T-cell (primary cell): ENCODE results near the gene REEP6. TPM values are rescaled to one million over a fixed set of nuclear protein-coding genes. Genes with fewer than 3 reads are reported as not detected.

Experiments
- ATAC-seq, 4 experiments: fragments of 200-7000 bp in 3 of 4; fragments of 150-1000 bp in 1 of 4; cut with Tn5 transposase; replicated peaks in 1 of 4; 1 replicate in 3 of 4; 2 replicates in 1 of 4; pipeline ENCODE4 v1.10.0; 2021; ENCODE audit warnings: moderate library complexity in 3 of 4, mild to moderate bottlenecking in 2 of 4, moderate number of reproducible peaks in 1 of 4
- CTCF ChIA-PET, 2 donors: fragments of 300-600 bp; sonication (Branson Sonifier 250); formaldehyde crosslinking; loops; one replicate each; lab custom pipeline; 2022; ENCODE audit warnings: antibody characterized with exemption in 2 of 2; lab: Charles Lee
- POLR2A ChIA-PET, 2 donors: fragments of 300-600 bp; sonication (Branson Sonifier 250); formaldehyde crosslinking; loops; one replicate each; lab custom pipeline; 2022; ENCODE audit warnings: antibody characterized with exemption in 2 of 2; lab: Charles Lee
- DNase-seq, 35 experiments: peaks; one replicate each; pipeline versions ENCODE4 v3.0.0 to v3.0.0-alpha.2; 2013 to 2023
- H3K27ac ChIP-seq: one replicate; pipeline ENCODE4 v1.5.1; 2013; ENCODE audit warnings: low read length
- H3K27me3 ChIP-seq, 2 experiments: replicated peaks in 1 of 2; 1 replicate in 1 of 2; 2 replicates in 1 of 2; pipeline versions ENCODE4 v1.6.1 to v1.7.0; 2013; ENCODE audit warnings: low read length in 1 of 2, mixed read lengths in 1 of 2; ENCODE audit not compliant: control insufficient read depth in 2 of 2, insufficient read depth in 2 of 2; ENCODE audit errors: extremely low read depth in 1 of 2
- H3K36me3 ChIP-seq, 2 donors: 1 replicate in 1 of 2; 2 replicates in 1 of 2; pipeline versions ENCODE4 v1.6.1 to v1.7.0; 2013; ENCODE audit warnings: low read length in 1 of 2; ENCODE audit not compliant: control insufficient read depth in 2 of 2, insufficient read depth in 1 of 2; ENCODE audit errors: extremely low read depth in 1 of 2
- H3K4me1 ChIP-seq, 2 experiments: 1 replicate in 1 of 2; 2 replicates in 1 of 2; pipeline versions ENCODE4 v1.6.1 to v1.7.0; 2013; ENCODE audit warnings: low read length in 2 of 2, mixed read lengths in 1 of 2; ENCODE audit not compliant: insufficient read depth in 2 of 2, control insufficient read depth in 1 of 2; ENCODE audit errors: extremely low read depth in 1 of 2
- H3K4me3 ChIP-seq, 2 donors: 1 replicate in 1 of 2; 2 replicates in 1 of 2; pipeline versions ENCODE4 v1.5.1 to v1.7.0; 2013; ENCODE audit warnings: mild to moderate bottlenecking in 2 of 2, low read length in 1 of 2, moderate library complexity in 1 of 2; ENCODE audit not compliant: control insufficient read depth in 1 of 2; ENCODE audit errors: extremely low read depth in 1 of 2
- H3K9me3 ChIP-seq: 2 replicates; pipeline ENCODE4 v1.7.0; 2013
- H3K27ac Mint-ChIP-seq, 2 donors: one replicate each; pipeline ENCODE4 v1.8.0; 2020 to 2021; ENCODE audit warnings: mild to moderate bottlenecking in 2 of 2, mixed read lengths in 2 of 2
- H3K27me3 Mint-ChIP-seq, 2 donors: one replicate each; pipeline ENCODE4 v1.8.0; 2021 to 2022; ENCODE audit warnings: mixed read lengths in 2 of 2
- H3K36me3 Mint-ChIP-seq: one replicate; pipeline ENCODE4 v1.8.0; 2021; ENCODE audit warnings: mixed read lengths
- H3K4me1 Mint-ChIP-seq, 3 donors: one replicate each; pipeline ENCODE4 v1.8.0; 2020 to 2022; ENCODE audit warnings: mixed read lengths in 3 of 3, mild to moderate bottlenecking in 1 of 3
- H3K4me3 Mint-ChIP-seq, 3 donors: one replicate each; pipeline ENCODE4 v1.8.0; 2020 to 2022; ENCODE audit warnings: mild to moderate bottlenecking in 3 of 3, mixed read lengths in 3 of 3, moderate library complexity in 3 of 3
- H3K9me3 Mint-ChIP-seq, 3 donors: one replicate each; pipeline ENCODE4 v1.8.0; 2020 to 2022; ENCODE audit warnings: mixed read lengths in 3 of 3
- WGBS: methylation state at CpG from one replicate; pipeline ENCODE4 v1.1.5; 2013; ENCODE audit warnings: missing lambda C conversion rate; ENCODE audit not compliant: insufficient coverage; 5-methylcytosine and 5-hydroxymethylcytosine counted together
- total RNA-seq, 35 experiments: library from RNA in 6 of 35; stranded (reverse) in 6 of 35; fragments of 120-200 nt in 1 of 35; gene quantifications; one replicate each; pipeline versions ENCODE4 v1.2.1 to v1.2.4 and lab custom pipeline; 2013 to 2026

The REEP6 gene
- total RNA-seq, 5 donors from 2014 or later (not counting 1 experiment from before 2014, with no cell fraction given): 2.2 to 6.9 (median 5.5) TPM

DNA sequence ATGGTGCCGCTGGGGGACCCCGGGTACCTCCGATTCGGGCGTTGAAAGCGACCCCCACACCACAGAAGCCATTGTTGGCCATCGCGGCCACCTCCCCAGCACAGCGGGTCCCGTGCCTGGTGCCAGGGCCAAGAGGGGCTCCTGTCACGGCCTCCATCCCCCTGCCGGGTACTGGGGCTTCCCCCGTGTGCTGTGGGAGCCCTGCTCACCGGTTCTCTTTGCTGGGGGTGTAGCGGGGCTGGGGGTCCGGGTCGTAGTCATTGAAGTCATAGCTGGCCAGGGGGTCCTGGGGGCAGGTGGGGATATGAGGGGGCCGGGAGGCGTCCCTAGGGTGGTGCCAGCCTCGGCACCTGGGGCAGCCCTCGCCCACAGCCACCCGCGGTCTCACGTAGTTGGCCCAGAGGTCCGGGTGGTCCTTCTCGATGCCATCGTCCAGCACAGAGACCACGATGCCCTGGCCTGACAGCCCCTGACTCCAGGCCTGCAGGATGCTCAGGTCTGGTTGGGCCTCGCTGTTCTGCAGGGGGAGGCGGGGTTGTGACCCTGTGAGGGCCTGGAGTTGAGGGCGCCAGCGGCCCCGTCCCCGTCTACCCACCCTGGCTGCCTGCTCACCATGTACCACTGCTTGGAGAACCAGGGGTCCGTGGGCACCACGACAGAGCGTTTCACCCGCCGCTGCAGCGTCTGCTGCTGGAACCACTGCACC, 3.3 kb upstream of the REEP6 start:
- Mint-ChIP-seq H3K4me3 (no peak overlapping the region), H3K36me3 (no peaks in the 10 kb centered on the region), H3K4me1 (peaks cover 11 to 16% (median 12%) of the 10 kb centered on the region in 3 donors), H3K27me3 (no peaks in the 10 kb centered on the region), H3K27ac (no peak overlapping the region), H3K9me3 (no peaks in the 10 kb centered on the region)
- Histone ChIP-seq H3K36me3 (no peaks in the 10 kb centered on the region), H3K27me3 (peaks cover 0 to 8% of the 10 kb centered on the region in 2 experiments), H3K27ac (no peak overlapping the region), H3K9me3 (no peaks in the 10 kb centered on the region), H3K4me3 (no peak overlapping the region), H3K4me1 (peaks cover 0 to 22% of the 10 kb centered on the region in 2 experiments)
- POLR2A ChIA-PET: no interaction called here
- no peak for DNase-seq
- CTCF ChIA-PET: no interaction called here
- ATAC-seq: no peak
- 90% methylated on average over 27 of the region's 40 CpGs for WGBS

- no peak overlapping the region for H3K4me3 Mint-ChIP-seq
- no peaks in the 10 kb centered on the region for H3K9me3 ChIP-seq
- peaks cover 11 to 16% (median 12%) of the 10 kb centered on the region in 3 donors for H3K4me1 Mint-ChIP-seq
- H3K27me3 Mint-ChIP-seq: no peaks in the 10 kb centered on the region
- CTCF ChIA-PET: no interaction called here
- no peaks in the 10 kb centered on the region for H3K36me3 ChIP-seq
- no peak overlapping the region for H3K27ac ChIP-seq
- no peak overlapping the region for H3K27ac Mint-ChIP-seq
- 77% methylated on average over 10 of the region's 11 CpGs for WGBS
- H3K9me3 Mint-ChIP-seq: no peaks in the 10 kb centered on the region
- H3K4me1 ChIP-seq: peaks cover 0 to 22% of the 10 kb centered on the region in 2 experiments
- ATAC-seq (no peak), DNase-seq (no peak)
- H3K4me3 ChIP-seq: no peak overlapping the region
- H3K36me3 Mint-ChIP-seq: no peaks in the 10 kb centered on the region
- POLR2A ChIA-PET: no interaction called here
- H3K27me3 ChIP-seq: peaks cover 0 to 8% of the 10 kb centered on the region in 2 experiments
Observed at GRCh38 chr19:1488282-1488601, 2.7 kb upstream of the REEP6 start.

DNA sequence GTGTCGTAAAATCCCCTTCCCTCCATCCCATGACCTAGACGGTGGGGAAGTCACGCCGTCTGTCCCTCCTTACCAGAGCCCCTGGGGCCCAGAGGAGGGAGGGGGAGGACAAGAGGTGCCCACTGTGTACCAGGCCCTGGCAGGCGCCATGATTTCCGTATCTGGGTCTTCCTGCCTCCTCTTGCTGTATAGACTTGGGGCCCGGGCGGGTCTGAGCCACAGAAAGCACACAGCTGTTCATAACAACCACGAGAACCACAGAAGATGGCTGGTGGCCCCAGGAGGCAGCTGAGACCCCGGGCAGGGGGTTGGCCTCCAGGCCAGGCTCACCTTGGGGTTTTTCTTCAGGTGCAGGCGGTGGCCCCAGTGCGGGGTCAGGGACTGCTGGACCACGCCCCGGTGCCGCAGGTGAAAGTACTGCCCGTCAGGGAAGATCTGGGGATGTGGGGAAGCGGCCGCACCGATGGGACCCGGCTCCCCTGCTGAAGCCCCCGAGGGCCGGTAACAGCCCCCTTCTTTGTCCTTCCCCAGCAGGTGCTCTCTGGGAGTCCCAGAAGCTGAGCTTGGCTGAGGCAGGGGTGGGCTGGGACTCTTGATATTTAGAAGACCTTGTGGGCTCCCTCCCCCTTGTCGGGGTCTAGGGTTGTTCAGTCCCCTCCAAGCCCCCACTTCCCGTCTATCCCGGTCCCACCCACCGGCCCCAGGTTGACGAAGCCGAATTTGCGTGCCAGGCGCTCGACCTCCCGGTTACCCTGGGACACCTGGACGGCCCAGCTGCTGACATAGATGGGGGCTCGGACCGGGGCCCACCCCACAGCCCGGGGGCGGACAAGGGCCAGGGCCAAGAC, 1.3 kb upstream of the REEP6 start:
- DNase-seq (peak in 4 of 35 experiments; percentile 25 to 37 (median 30)), ATAC-seq (no peak)
- H3K36me3 Mint-ChIP-seq: no peaks in the 10 kb centered on the region
- H3K36me3 ChIP-seq: no peaks in the 10 kb centered on the region
- ChIA-PET POLR2A (interaction anchor here (0.6 kb wide), 2 partner anchors 12 kb away, joined by 3 to 7 read pairs; no protein-coding TSS in a partner anchor), CTCF (no interaction called here)
- peaks cover 0 to 22% of the 10 kb centered on the region in 2 experiments for H3K4me1 ChIP-seq
- WGBS: 11% methylated on average over 25 of the region's 37 CpGs
- no peaks in the 10 kb centered on the region for H3K9me3 ChIP-seq
- peak overlapping the region in 1 of 2 donors; percentile 39 for H3K27ac Mint-ChIP-seq
- peak overlapping the region; percentile 55 to 80 (median 61) for H3K4me3 Mint-ChIP-seq
- peaks cover 0 to 8% of the 10 kb centered on the region in 2 experiments for H3K27me3 ChIP-seq
- H3K9me3 Mint-ChIP-seq: no peaks in the 10 kb centered on the region
- no peak overlapping the region for H3K27ac ChIP-seq
- H3K4me1 Mint-ChIP-seq: peaks cover 11 to 16% (median 12%) of the 10 kb centered on the region in 3 donors
- H3K27me3 Mint-ChIP-seq: no peaks in the 10 kb centered on the region
- H3K4me3 ChIP-seq: peak overlapping the region; percentile 58 to 70

DNA sequence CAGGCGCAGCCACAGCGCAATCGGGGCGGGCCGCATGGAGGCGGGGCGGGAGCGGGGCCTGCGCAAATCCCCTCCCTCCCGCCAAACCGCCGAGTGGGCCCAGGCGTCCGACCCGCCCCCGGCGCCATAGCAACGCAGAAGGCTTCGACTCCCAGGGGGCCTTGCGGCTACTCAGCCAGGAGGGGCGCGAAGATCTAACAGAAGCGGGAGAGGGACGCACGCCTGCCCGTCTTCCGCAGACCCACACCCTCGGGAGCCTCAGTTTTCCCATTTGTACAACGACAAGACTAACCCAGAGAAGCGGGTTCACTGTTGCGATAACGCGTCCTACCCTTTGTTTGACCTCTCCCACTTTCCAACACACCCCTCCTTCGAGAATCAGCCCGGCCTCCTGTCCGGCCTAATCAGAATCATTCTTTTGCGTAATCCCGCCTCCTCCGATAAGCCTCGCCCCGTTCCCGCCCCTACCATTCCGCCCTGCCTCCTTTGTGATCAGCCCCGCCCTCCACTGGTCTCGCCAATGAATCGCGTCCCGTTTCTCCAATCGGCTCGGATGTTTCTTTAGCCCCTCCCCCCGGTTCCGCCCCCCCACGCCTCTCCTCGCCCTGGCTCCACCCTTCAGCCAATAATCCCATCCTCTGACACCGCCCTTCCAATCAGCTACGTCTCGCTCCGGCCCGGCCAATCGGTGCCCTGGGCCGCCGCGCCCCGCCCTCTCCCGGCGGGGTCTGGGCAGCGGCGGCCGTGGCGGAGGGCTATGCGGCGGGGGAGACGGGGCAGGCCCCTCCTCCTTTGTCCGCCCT, 469 bp upstream of the REEP6 start, which contains the start of gene PCSK4:
Gene PCSK4, minus strand, starts transcription at position 40 of the 803 bp plus-strand sequence. Its CDS starts 4 bp downstream, at position 36.
- peak within 1 kb of the TSS; percentile 62 to 91 for H3K27ac Mint-ChIP-seq
- no peaks in the 10 kb centered on the region for H3K9me3 ChIP-seq
- H3K4me3 Mint-ChIP-seq: peak within 1 kb of the TSS; percentile 80 to 88 (median 84)
- peak within 1 kb of the TSS; percentile 8 for H3K27ac ChIP-seq
- H3K9me3 Mint-ChIP-seq: no peaks in the 10 kb centered on the region
- peaks cover 0 to 8% of the 10 kb centered on the region in 2 experiments for H3K27me3 ChIP-seq
- ATAC-seq (peak; percentile 85 to 87 (median 86)), DNase-seq (peak; percentile 93 to 99 (median 96))
- WGBS: under 1% methylated on average over 73 of the region's 74 CpGs
- no peaks in the 10 kb centered on the region for H3K27me3 Mint-ChIP-seq
- H3K36me3 ChIP-seq: no peaks in the 10 kb centered on the region
- H3K4me1 Mint-ChIP-seq: peaks cover 11 to 16% (median 12%) of the 10 kb centered on the region in 3 donors
- ChIA-PET POLR2A (interaction anchor here in 1 of 2 donors (0.5 kb wide), 1 partner anchor 650 kb away, joined by 8 read pairs; no protein-coding TSS in a partner anchor), CTCF (interaction anchor here in 1 of 2 donors (0.5 kb wide), 2 partner anchors 18 to 634 kb away, joined by 3 read pairs; no protein-coding TSS in a partner anchor)
- H3K4me1 ChIP-seq: peaks cover 0 to 22% of the 10 kb centered on the region in 2 experiments
- H3K36me3 Mint-ChIP-seq: no peaks in the 10 kb centered on the region
- peak within 1 kb of the TSS; percentile 58 to 70 for H3K4me3 ChIP-seq

- ATAC-seq: no peak
- no peak overlapping the region for H3K27ac ChIP-seq
- Mint-ChIP-seq H3K27ac (no peak overlapping the region), H3K27me3 (no peaks in the 10 kb centered on the region), H3K4me3 (peak overlapping the region; percentile 75 to 82 (median 77)), H3K36me3 (no peaks in the 10 kb centered on the region), H3K9me3 (no peaks in the 10 kb centered on the region), H3K4me1 (peaks cover 11 to 16% (median 12%) of the 10 kb centered on the region in 3 donors)
- ChIA-PET CTCF (no interaction called here), POLR2A (no interaction called here)
- no peak for DNase-seq
- peaks cover 0 to 22% of the 10 kb centered on the region in 2 experiments for H3K4me1 ChIP-seq
- WGBS: 96% methylated on average over 4 of the region's 12 CpGs
- no peaks in the 10 kb centered on the region for H3K36me3 ChIP-seq
- no peaks in the 10 kb centered on the region for H3K9me3 ChIP-seq
- peaks cover 0 to 12% of the 10 kb centered on the region in 2 experiments for H3K27me3 ChIP-seq
- peak overlapping the region in 1 of 2 donors; percentile 54 for H3K4me3 ChIP-seq
Observed at GRCh38 chr19:1491849-1492170, 829 bp downstream of the REEP6 start.
